Thyroid gland (tissue), 4 donors: ENCODE results near the gene ISOC2.

Experiments
- CTCF ChIP-seq, 6 experiments: fragments of 200-600 bp in 3 of 6; fragments of 450-650 bp in 3 of 6; sonication (generic) in 3 of 6; IDR thresholded peaks; one replicate each; pipeline ENCODE4 v1.5.1; 2016 to 2019; ENCODE audit warnings: antibody characterized with exemption in 6 of 6, mild to moderate bottlenecking in 2 of 6, inconsistent platforms in 1 of 6, moderate library complexity in 1 of 6
- POLR2A ChIP-seq, 2 donors: fragments of 450-650 bp; IDR thresholded peaks; one replicate each; pipeline ENCODE4 v1.6.1; 2017; ENCODE audit warnings: antibody characterized with exemption in 2 of 2, mild to moderate bottlenecking in 2 of 2, moderate library complexity in 1 of 2

DNA sequence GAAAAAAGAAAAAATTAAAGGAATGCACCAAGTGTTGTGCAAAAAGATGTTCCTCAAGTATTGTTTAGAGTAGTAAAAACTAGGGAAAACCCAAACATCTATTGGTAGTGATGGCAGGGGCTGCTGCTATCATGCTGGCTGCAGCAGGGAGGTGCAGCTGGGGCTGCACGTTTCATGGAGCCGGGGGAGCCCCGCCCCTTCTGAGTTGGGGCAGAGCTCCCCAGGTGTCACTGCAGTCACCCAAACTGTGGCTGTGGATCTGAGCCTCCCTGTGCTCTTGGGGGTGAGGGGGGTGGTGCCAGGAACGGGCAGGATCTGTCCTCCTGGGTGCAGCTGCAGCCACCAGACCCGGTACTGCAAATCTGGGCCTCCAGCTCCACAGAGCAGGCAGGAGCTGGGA is 42.3 kb downstream of the ISOC2 start:
- TF ChIP-seq CTCF (IDR thresholded peaks at IDR 0.05) (no peak), POLR2A (IDR thresholded peaks at IDR 0.05) (no peak)
